ENCODE measurements around the gene HUNK. TPM values are rescaled to one million over a fixed set of nuclear protein-coding genes. Genes with fewer than 3 reads are reported as not detected.

HUNK gene
- total RNA-seq, 1 experiment from 2014 or later: not detected

GRCh38 chr21:31896019-31896418, 23.2 kb downstream of the HUNK start:
- no peak overlapping the region for H3K27ac Mint-ChIP-seq (ENCODE audit: low read depth, unreplicated experiment)
- BruUV-seq (replicated peaks): no TSS peak
- no peak overlapping the region for H3K4me3 Mint-ChIP-seq (ENCODE audit: unreplicated experiment)
- TF ChIP-seq CTCF (IDR thresholded peaks at IDR 0.05; ENCODE audit: unreplicated experiment): no peak
- H3K4me1 Mint-ChIP-seq (ENCODE audit: insufficient read depth, unreplicated experiment): no peaks in the 10 kb centered on the region
- intact Hi-C loops (cut with micrococcal nuclease): no loop called here
- DNase-seq (ENCODE audit: unreplicated experiment): no peak
- POLR2A ChIA-PET: no interaction called here
- H3K27me3 Mint-ChIP-seq (ENCODE audit: insufficient read depth, unreplicated experiment): no peaks in the 10 kb centered on the region
- CTCF ChIA-PET: interaction anchor here (0.6 kb wide), 2 partner anchors 200 to 274 kb away, joined by 3 read pairs; no protein-coding TSS in a partner anchor
- H3K9me3 Mint-ChIP-seq (ENCODE audit: unreplicated experiment): peaks cover 7% of the 10 kb centered on the region
- peaks cover 7% of the 10 kb centered on the region for H3K36me3 Mint-ChIP-seq (ENCODE audit: insufficient read depth, unreplicated experiment)

GRCh38 chr21:31897311-31897710, 24.5 kb downstream of the HUNK start:
- H3K27me3 Mint-ChIP-seq (ENCODE audit: insufficient read depth, unreplicated experiment): no peaks in the 10 kb centered on the region
- H3K4me1 Mint-ChIP-seq (ENCODE audit: insufficient read depth, unreplicated experiment): no peaks in the 10 kb centered on the region
- POLR2A ChIA-PET: no interaction called here
- BruUV-seq (replicated peaks): no TSS peak
- no peak overlapping the region for H3K4me3 Mint-ChIP-seq (ENCODE audit: unreplicated experiment)
- DNase-seq (ENCODE audit: unreplicated experiment): no peak
- TF ChIP-seq CTCF (IDR thresholded peaks at IDR 0.05; ENCODE audit: unreplicated experiment): no peak
- H3K9me3 Mint-ChIP-seq (ENCODE audit: unreplicated experiment): peaks cover 7% of the 10 kb centered on the region
- CTCF ChIA-PET: no interaction called here
- intact Hi-C loops (cut with micrococcal nuclease): no loop called here
- H3K27ac Mint-ChIP-seq (ENCODE audit: low read depth, unreplicated experiment): no peak overlapping the region
- peaks cover 7% of the 10 kb centered on the region for H3K36me3 Mint-ChIP-seq (ENCODE audit: insufficient read depth, unreplicated experiment)

GRCh38 chr21:31898933-31899630, 26.3 kb downstream of the HUNK start:
- Mint-ChIP-seq H3K27ac (ENCODE audit: low read depth, unreplicated experiment) (no peak overlapping the region), H3K4me1 (ENCODE audit: insufficient read depth, unreplicated experiment) (no peaks in the 10 kb centered on the region), H3K36me3 (ENCODE audit: insufficient read depth, unreplicated experiment) (peaks cover 7% of the 10 kb centered on the region), H3K4me3 (ENCODE audit: unreplicated experiment) (no peak overlapping the region), H3K9me3 (ENCODE audit: unreplicated experiment) (peaks cover 7% of the 10 kb centered on the region), H3K27me3 (ENCODE audit: insufficient read depth, unreplicated experiment) (no peaks in the 10 kb centered on the region)
- TF ChIP-seq CTCF (IDR thresholded peaks at IDR 0.05; ENCODE audit: unreplicated experiment): no peak
- ChIA-PET CTCF (interaction anchor here (0.6 to 1.3 kb wide), 3 partner anchors 25 to 358 kb away, joined by 3 to 8 read pairs (median 4); no protein-coding TSS in a partner anchor), POLR2A (interaction anchor here (0.6 kb wide), 1 partner anchor 16 kb away, joined by 3 read pairs; no protein-coding TSS in a partner anchor)
- no peak for DNase-seq (ENCODE audit: unreplicated experiment)
- no TSS peak for BruUV-seq (replicated peaks)
- intact Hi-C loops (cut with micrococcal nuclease): no loop called here

GRCh38 chr21:31900121-31900895, 27.5 kb downstream of the HUNK start:
- CTCF ChIA-PET: interaction anchor here (0.7 to 2.0 kb wide), 3 partner anchors 11 to 250 kb away, joined by 3 to 10 read pairs (median 4); no protein-coding TSS in a partner anchor
- no peak for TF ChIP-seq CTCF (IDR thresholded peaks at IDR 0.05; ENCODE audit: unreplicated experiment)
- H3K9me3 Mint-ChIP-seq (ENCODE audit: unreplicated experiment): peaks cover 7% of the 10 kb centered on the region
- POLR2A ChIA-PET: no interaction called here
- H3K4me3 Mint-ChIP-seq (ENCODE audit: unreplicated experiment): no peak overlapping the region
- peaks cover 7% of the 10 kb centered on the region for H3K36me3 Mint-ChIP-seq (ENCODE audit: insufficient read depth, unreplicated experiment)
- no peak for DNase-seq (ENCODE audit: unreplicated experiment)
- H3K4me1 Mint-ChIP-seq (ENCODE audit: insufficient read depth, unreplicated experiment): no peaks in the 10 kb centered on the region
- intact Hi-C loops (cut with micrococcal nuclease): no loop called here
- H3K27me3 Mint-ChIP-seq (ENCODE audit: insufficient read depth, unreplicated experiment): peaks cover 10% of the 10 kb centered on the region
- no TSS peak for BruUV-seq (replicated peaks)
- H3K27ac Mint-ChIP-seq (ENCODE audit: low read depth, unreplicated experiment): no peak overlapping the region
